H1 (cell line): ENCODE measurements around the gene VDR. TPM values are rescaled to one million over a fixed set of nuclear protein-coding genes. Genes with fewer than 3 reads are reported as not detected.

ENCODE experiments used
- CTCF ChIA-PET: fragments of 300-600 bp; sonication (Branson Sonifier 250); formaldehyde crosslinking; loops from one replicate; lab custom pipeline; 2021; ENCODE audit not compliant: partially characterized antibody; lab: Charles Lee
- POLR2A ChIA-PET: fragments of 300-600 bp; sonication (Branson Sonifier 250); formaldehyde crosslinking; loops from one replicate; lab custom pipeline; 2021; ENCODE audit warnings: inconsistent platforms; ENCODE audit not compliant: partially characterized antibody; lab: Charles Lee
- DNase-seq, 2 experiments: peaks; one replicate each; pipeline versions ENCODE4 v3.0.0 to v3.0.0-alpha.2; 2010 to 2022; ENCODE audit warnings: low spot score in 2 of 2, low read depth in 1 of 2, mixed read lengths in 1 of 2
- FAIRE-seq: peaks from 2 replicates; lab custom pipeline; 2011; peaks lifted over from hg19 to GRCh38; lab: Jason Lieb, UNC
- H2AFZ ChIP-seq: 2 replicates; pipeline ENCODE4 v1.8.1; 2012; ENCODE audit warnings: low read length, inconsistent platforms
- H2AK5ac ChIP-seq: 2 replicates; pipeline ENCODE4 v1.6.1; 2013; ENCODE audit warnings: low read depth, low read length
- H2BK120ac ChIP-seq: replicated peaks from 2 replicates; pipeline ENCODE3; 2013; ENCODE audit warnings: low read depth, low read length, inconsistent platforms
- H2BK12ac ChIP-seq: 2 replicates; pipeline ENCODE4 v1.6.1; 2013; ENCODE audit warnings: low read depth, low read length
- H2BK15ac ChIP-seq: 2 replicates; pipeline ENCODE4 v1.6.1; 2013; ENCODE audit warnings: low read length
- H2BK20ac ChIP-seq: 2 replicates; pipeline ENCODE4 v1.6.1; 2013; ENCODE audit warnings: low read length
- H2BK5ac ChIP-seq: 2 replicates; pipeline ENCODE4 v1.6.1; 2013; ENCODE audit warnings: low read depth, low read length
- H3K14ac ChIP-seq: 2 replicates; pipeline ENCODE4 v1.6.1; 2013; ENCODE audit warnings: inconsistent platforms; ENCODE audit not compliant: insufficient read length
- H3K18ac ChIP-seq: 2 replicates; pipeline ENCODE4 v1.6.1; 2013; ENCODE audit warnings: low read length; ENCODE audit errors: extremely low read depth
- H3K23ac ChIP-seq: 2 replicates; pipeline ENCODE4 v1.6.1; 2013; ENCODE audit warnings: inconsistent platforms; ENCODE audit not compliant: insufficient read length
- H3K23me2 ChIP-seq: 2 replicates; pipeline ENCODE4 v1.6.1; 2013; ENCODE audit warnings: low read depth, low read length
- H3K27ac ChIP-seq: 2 replicates; pipeline ENCODE4 v1.6.1; 2011; ENCODE audit warnings: low read depth, low read length, inconsistent platforms
- H3K27me3 ChIP-seq, 4 experiments: replicated peaks in 1 of 4; 1 replicate in 1 of 4; 2 replicates in 3 of 4; pipeline versions ENCODE4 v1.6.1 to v1.8.1; 2011 to 2013; ENCODE audit warnings: low read length in 3 of 4, mild to moderate bottlenecking in 3 of 4, inconsistent platforms in 2 of 4, mixed read lengths in 2 of 4, moderate library complexity in 1 of 4; ENCODE audit not compliant: control insufficient read depth in 3 of 4, insufficient read depth in 3 of 4; ENCODE audit errors: extremely low read depth in 1 of 4
- H3K36me3 ChIP-seq, 4 experiments: 2 replicates each; pipeline versions ENCODE4 v1.6.1 to v1.8.1; 2011 to 2013; ENCODE audit warnings: mild to moderate bottlenecking in 4 of 4, low read length in 3 of 4, moderate library complexity in 2 of 4, control low read depth in 1 of 4, inconsistent platforms in 1 of 4; ENCODE audit not compliant: insufficient read depth in 4 of 4, control insufficient read depth in 2 of 4
- H3K4ac ChIP-seq: replicated peaks from 2 replicates; pipeline ENCODE3; 2013; ENCODE audit warnings: low read length, low read depth, mixed read lengths, inconsistent platforms; ENCODE audit not compliant: insufficient read length
- H3K4me1 ChIP-seq, 4 experiments: replicated peaks in 1 of 4; 1 replicate in 1 of 4; 2 replicates in 3 of 4; pipeline versions ENCODE4 v1.6.1 to v1.8.1; 2011 to 2013; ENCODE audit warnings: low read length in 3 of 4, inconsistent platforms in 2 of 4, mixed read lengths in 1 of 4; ENCODE audit not compliant: insufficient read depth in 4 of 4, control insufficient read depth in 3 of 4
- H3K4me2 ChIP-seq, 2 experiments: 2 replicates each; pipeline versions ENCODE4 v1.6.1 to v1.8.1; 2011 to 2013; ENCODE audit warnings: low read depth in 2 of 2, low read length in 2 of 2, control low read depth in 1 of 2, inconsistent platforms in 1 of 2, mild to moderate bottlenecking in 1 of 2; ENCODE audit not compliant: insufficient read depth in 1 of 2
- H3K4me3 ChIP-seq, 4 experiments: fragments of 200-600, 300-600 bp in 1 of 4; sonication (generic), shearing (Covaris generic), sonication (Bioruptor Twin) in 1 of 4; 2 replicates each; pipeline versions ENCODE4 v1.5.1 to v1.8.1; 2011 to 2016; ENCODE audit warnings: low read length in 4 of 4, low read depth in 3 of 4, control low read depth in 2 of 4, inconsistent platforms in 2 of 4, mild to moderate bottlenecking in 2 of 4, mixed read lengths in 1 of 4, moderate library complexity in 1 of 4; ENCODE audit not compliant: insufficient read depth in 2 of 4; ENCODE audit errors: extremely low read depth in 1 of 4
- H3K56ac ChIP-seq: replicated peaks from 2 replicates; pipeline ENCODE3; 2013; ENCODE audit warnings: low read depth, mild to moderate bottlenecking, mixed read lengths, low read length, inconsistent platforms; ENCODE audit not compliant: insufficient read length
- H3K79me1 ChIP-seq: 2 replicates; pipeline ENCODE4 v1.6.1; 2013; ENCODE audit warnings: low read depth, low read length, control low read depth
- H3K79me2 ChIP-seq, 2 experiments: 2 replicates each; pipeline versions ENCODE4 v1.6.1 to v1.8.1; 2012 to 2013; ENCODE audit warnings: low read length in 2 of 2, mild to moderate bottlenecking in 2 of 2, inconsistent platforms in 1 of 2; ENCODE audit not compliant: insufficient read depth in 2 of 2, control insufficient read depth in 1 of 2
- H3K9ac ChIP-seq, 4 experiments: replicated peaks in 1 of 4; 1 replicate in 1 of 4; 2 replicates in 3 of 4; pipeline versions ENCODE4 v1.6.1 to v1.8.1; 2011 to 2013; ENCODE audit warnings: low read depth in 3 of 4, low read length in 3 of 4, control low read depth in 2 of 4, mild to moderate bottlenecking in 2 of 4, moderate library complexity in 2 of 4, inconsistent platforms in 1 of 4; ENCODE audit errors: extremely low read depth in 1 of 4
- H3K9me3 ChIP-seq, 2 experiments: 2 replicates each; pipeline versions ENCODE4 v1.6.1 to v1.8.1; 2012 to 2013; ENCODE audit warnings: mild to moderate bottlenecking in 2 of 2, moderate library complexity in 2 of 2, control low read depth in 1 of 2, inconsistent platforms in 1 of 2, low read depth in 1 of 2, low read length in 1 of 2, mixed read lengths in 1 of 2; ENCODE audit not compliant: insufficient read depth in 2 of 2
- H4K20me1 ChIP-seq, 2 experiments: replicated peaks in 1 of 2; 2 replicates each; pipeline versions ENCODE3 to v1.8.1; 2011 to 2013; ENCODE audit warnings: inconsistent platforms in 2 of 2, low read length in 2 of 2, mild to moderate bottlenecking in 1 of 2; ENCODE audit not compliant: insufficient read depth in 2 of 2, control insufficient read depth in 1 of 2
- H4K5ac ChIP-seq: 2 replicates; pipeline ENCODE4 v1.6.1; 2013; ENCODE audit warnings: low read length, low read depth, mixed read lengths, inconsistent platforms; ENCODE audit not compliant: insufficient read length
- H4K8ac ChIP-seq: 2 replicates; pipeline ENCODE4 v1.8.0; 2013; ENCODE audit warnings: mild to moderate bottlenecking, moderate library complexity, low read length, inconsistent platforms; ENCODE audit not compliant: insufficient read depth; ENCODE audit errors: extremely low read depth
- H4K91ac ChIP-seq: replicated peaks from 2 replicates; pipeline ENCODE3; 2013; ENCODE audit warnings: low read length, mixed read lengths, inconsistent platforms; ENCODE audit not compliant: insufficient read length
- ASH2L ChIP-seq: fragments of 200-600, 300-600 bp; sonication (generic); IDR thresholded peaks from one replicate; pipeline ENCODE4 v1.7.1; 2017; ENCODE audit warnings: low read length
- BACH1 ChIP-seq: IDR thresholded peaks from 2 replicates; pipeline ENCODE4 v1.6.1; 2012; ENCODE audit warnings: low read length, improper control_type of control experiment
- BRCA1 ChIP-seq: IDR thresholded peaks from 2 replicates; pipeline ENCODE4 v1.6.1; 2012; ENCODE audit warnings: low read depth, low read length, improper control_type of control experiment
- CBX8 ChIP-seq: fragments of 300-800, 300-1000 bp; sonication (generic); IDR thresholded peaks from 2 replicates; pipeline ENCODE4 v1.7.1; 2016; ENCODE audit warnings: low read depth, low read length, borderline replicate concordance
- CREB1 ChIP-seq: IDR thresholded peaks from 2 replicates; pipeline ENCODE4 v1.6.1; 2012; ENCODE audit warnings: inconsistent platforms
- GTF2F1 ChIP-seq: IDR thresholded peaks from 2 replicates; pipeline ENCODE4 v1.6.1; 2012; ENCODE audit warnings: low read depth, low read length, improper control_type of control experiment, borderline replicate concordance
- JUND ChIP-seq: IDR thresholded peaks from 2 replicates; pipeline ENCODE4 v1.6.1; 2011; ENCODE audit warnings: mild to moderate bottlenecking, improper control_type of control experiment, low read length
- NANOG ChIP-seq: IDR thresholded peaks from 2 replicates; pipeline ENCODE4 v1.6.1; 2011; ENCODE audit warnings: low read length, low read depth, mild to moderate bottlenecking, inconsistent platforms; ENCODE audit not compliant: insufficient read depth, poor library complexity, severe bottlenecking
- PHF8 ChIP-seq: fragments of 200-600 bp; sonication (generic); conservative IDR thresholded peaks from 2 replicates; pipeline ENCODE4 v1.7.1; 2012; ENCODE audit warnings: low read depth, mild to moderate bottlenecking, inconsistent platforms, low read length, moderate library complexity
- POLR2AphosphoS5 ChIP-seq: IDR thresholded peaks from 2 replicates; pipeline ENCODE4 v1.6.1; 2011; ENCODE audit warnings: low read depth, low read length
- RFX5 ChIP-seq: IDR thresholded peaks from 2 replicates; pipeline ENCODE4 v1.6.1; 2011; ENCODE audit warnings: low read depth, low read length, improper control_type of control experiment, borderline replicate concordance
- SP4 ChIP-seq: IDR thresholded peaks from 2 replicates; pipeline ENCODE4 v1.6.1; 2012; ENCODE audit warnings: low read length, inconsistent platforms
- TAF1 ChIP-seq: IDR thresholded peaks from 2 replicates; pipeline ENCODE4 v1.6.1; 2011; ENCODE audit warnings: mild to moderate bottlenecking, low read depth, low read length
- TCF12 ChIP-seq: IDR thresholded peaks from 2 replicates; pipeline ENCODE4 v1.6.1; 2011; ENCODE audit warnings: low read depth, mild to moderate bottlenecking, low read length
- WGBS, 2 experiments: shearing (Covaris generic) in 1 of 2; methylation state at CpG; one replicate each; pipeline versions ENCODE4 v1.1.6 to v1.1.7; 2013 to 2015; ENCODE audit warnings: low lambda C conversion rate in 2 of 2, mixed read lengths in 2 of 2, inconsistent platforms in 1 of 2, low coverage in 1 of 2, missing lambda C conversion rate in 1 of 2; ENCODE audit not compliant: insufficient replicate concordance in 2 of 2, insufficient coverage in 1 of 2, insufficient read length in 1 of 2; ENCODE audit errors: extremely low coverage in 1 of 2, missing lambda C conversion rate in 1 of 2; 5-methylcytosine and 5-hydroxymethylcytosine counted together
- polyA plus RNA-seq, 7 experiments: library from polyadenylated mRNA; depleted of rRNA in 3 of 7; stranded (reverse) in 5 of 7; unstranded in 2 of 7; fragments of >200 nt in 5 of 7; fragments of 200-250 nt in 2 of 7; gene quantifications; 1 replicate in 5 of 7; 2 replicates in 1 of 7; 4 replicates in 1 of 7; pipeline versions ENCODE4 v1.2.1 to v1.2.3, GENCODE V29; 2011 to 2013; ENCODE audit warnings: missing spikeins in 2 of 7, mixed read lengths in 2 of 7
- total RNA-seq: library from RNA; stranded (reverse); fragmentation: NEBNext Ultra II Directional; extraction: Animal tissue kit (Norgen Biotek cat#: 25700); gene quantifications from 2 replicates; pipeline ENCODE4 v1.2.1, GENCODE V29; 2021
- TF ChIP-seq, protein P1 (sequence below): IDR thresholded peaks from 2 replicates; pipeline ENCODE4 v1.6.1; 2011; ENCODE audit warnings: low read length, improper control_type of control experiment

The VDR gene
- total and polyA plus RNA-seq, 2 of the 8 experiments (the other 6 are each of a cell fraction or from before 2014, with no cell fraction given) = 0.44 to 0.65 TPM

DNA sequence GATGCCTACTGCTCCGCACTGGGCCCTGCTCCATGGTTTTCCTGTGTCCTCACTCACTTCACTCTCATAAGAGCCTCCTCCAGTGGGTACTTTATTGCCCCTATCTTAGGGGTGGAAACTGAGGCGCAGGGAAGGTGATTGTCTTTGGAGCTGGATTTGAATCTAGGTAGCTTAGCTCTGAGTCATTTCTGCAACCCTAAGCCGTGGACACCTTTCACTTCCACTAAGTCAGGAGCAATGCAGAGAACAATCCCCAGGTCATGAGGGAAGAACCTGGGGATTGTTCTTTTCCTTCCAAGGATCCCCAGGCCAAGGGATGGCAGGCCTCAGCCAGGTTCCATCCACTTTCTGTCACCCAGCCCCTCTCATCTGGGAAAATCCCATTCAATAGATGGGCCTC is 20.3 kb downstream of the VDR start:
- H2AFZ ChIP-seq = no peak overlapping the region
- no peak overlapping the region for H2BK5ac ChIP-seq
- H3K23me2 ChIP-seq = no peaks in the 10 kb centered on the region
- H3K9me3 ChIP-seq = no peaks in the 10 kb centered on the region
- FAIRE-seq (no peak), DNase-seq (no peak)
- H4K8ac ChIP-seq = no peak overlapping the region
- H3K4me2 ChIP-seq = no peak overlapping the region
- no peak overlapping the region for H2BK20ac ChIP-seq
- no peak overlapping the region for H3K4ac ChIP-seq
- H3K36me3 ChIP-seq = no peaks in the 10 kb centered on the region; a peak in 1 of 8 replicates
- H3K79me2 ChIP-seq = no peaks in the 10 kb centered on the region
- 64% methylated on average over 3 of the region's 3 CpGs; no CpG with 5 or more reads in 1 of the 2 experiments for WGBS, 2 experiments
- no peaks in the 10 kb centered on the region for H4K20me1 ChIP-seq
- ChIA-PET CTCF (interaction anchor here (0.8 to 6.5 kb wide), 8 partner anchors 14 to 169 kb away, joined by 3 to 37 read pairs (median 5); no protein-coding TSS in a partner anchor), POLR2A (interaction anchor here (1.4 to 2.5 kb wide), 2 partner anchors 11 to 21 kb away, joined by 5 to 9 read pairs; partner anchors contain the start of gene VDR)
- H3K4me3 ChIP-seq = no peak overlapping the region
- no peak overlapping the region for H3K18ac ChIP-seq
- peaks cover 0 to 5% (median 1%) of the 10 kb centered on the region in 4 experiments; a peak in 4 of 7 replicates for H3K4me1 ChIP-seq
- TF ChIP-seq CBX8 (no peak), CREB1 (no peak), POLR2AphosphoS5 (no peak), NANOG (no peak), ASH2L (no peak), BACH1 (no peak), JUND (no peak), SP4 (no peak), TCF12 (no peak), PHF8 (no peak), RFX5 (no peak), BRCA1 (no peak), GTF2F1 (no peak), TAF1 (no peak)
- TF ChIP-seq, protein P1, sequence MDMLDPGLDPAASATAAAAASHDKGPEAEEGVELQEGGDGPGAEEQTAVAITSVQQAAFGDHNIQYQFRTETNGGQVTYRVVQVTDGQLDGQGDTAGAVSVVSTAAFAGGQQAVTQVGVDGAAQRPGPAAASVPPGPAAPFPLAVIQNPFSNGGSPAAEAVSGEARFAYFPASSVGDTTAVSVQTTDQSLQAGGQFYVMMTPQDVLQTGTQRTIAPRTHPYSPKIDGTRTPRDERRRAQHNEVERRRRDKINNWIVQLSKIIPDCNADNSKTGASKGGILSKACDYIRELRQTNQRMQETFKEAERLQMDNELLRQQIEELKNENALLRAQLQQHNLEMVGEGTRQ = no peak
- H3K56ac ChIP-seq = no peak overlapping the region
- H3K27ac ChIP-seq = no peak overlapping the region
- no peak overlapping the region for H3K23ac ChIP-seq
- H2BK15ac ChIP-seq = no peak overlapping the region
- no peak overlapping the region for H2BK12ac ChIP-seq
- no peak overlapping the region for H2AK5ac ChIP-seq
- no peak overlapping the region for H3K9ac ChIP-seq
- H4K5ac ChIP-seq = no peak overlapping the region
- H3K27me3 ChIP-seq = no peaks in the 10 kb centered on the region; a peak in 1 of 7 replicates
- H2BK120ac ChIP-seq = no peak overlapping the region
- no peak overlapping the region for H3K14ac ChIP-seq
- H3K79me1 ChIP-seq = no peaks in the 10 kb centered on the region
- H4K91ac ChIP-seq = no peak overlapping the region
